Inferior parietal cortex (tissue), 1 donor: Measurements from ENCODE around the gene SNU13.
"Not testable (repeated sequence)": the region's sequence is repeated elsewhere in the genome, so short reads cannot be mapped to it uniquely, and the experiment has no call there.

Source experiments
- DNase-seq: peaks from one replicate; pipeline ENCODE4 v3.0.0-alpha.2; 2016; ENCODE audit errors: extremely low spot score

The SNU13 gene

DNA sequence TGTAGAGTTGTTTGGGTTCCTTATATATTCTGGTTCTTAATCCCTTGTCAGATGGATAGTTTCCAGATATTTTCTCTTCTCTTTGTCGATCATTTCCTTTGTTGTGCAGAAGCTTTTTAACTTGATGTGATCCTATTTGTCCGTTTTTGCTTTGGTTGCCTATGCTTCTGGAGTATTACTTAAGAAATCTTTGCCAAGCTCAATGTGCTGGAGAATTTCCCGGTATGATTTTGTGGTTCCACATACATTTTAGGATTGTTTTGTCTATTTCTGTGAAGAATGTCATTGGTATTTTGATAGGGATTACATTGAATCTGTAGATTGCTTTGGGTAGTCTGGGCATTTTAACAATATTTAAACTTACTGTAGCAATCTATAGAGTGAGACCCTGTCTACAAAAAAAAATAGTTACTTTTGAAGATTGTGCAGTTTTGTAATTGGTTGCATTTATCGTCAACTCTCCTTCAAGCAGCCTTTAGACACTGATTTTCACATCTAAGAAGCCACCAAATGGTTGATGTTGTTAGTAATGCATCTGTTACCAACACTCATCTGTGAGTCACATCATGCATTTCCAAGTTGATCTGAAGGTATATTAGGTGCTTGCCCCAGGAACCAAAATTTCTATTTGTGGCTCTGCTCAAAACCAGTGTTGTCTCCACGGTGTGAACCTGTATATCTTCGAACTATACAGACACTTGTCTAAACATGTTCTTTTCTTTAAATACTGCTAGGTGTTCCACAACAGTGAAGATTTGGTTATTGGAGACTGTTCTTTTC is 46.1 kb downstream of the SNU13 start:
- no peak for DNase-seq

DNA sequence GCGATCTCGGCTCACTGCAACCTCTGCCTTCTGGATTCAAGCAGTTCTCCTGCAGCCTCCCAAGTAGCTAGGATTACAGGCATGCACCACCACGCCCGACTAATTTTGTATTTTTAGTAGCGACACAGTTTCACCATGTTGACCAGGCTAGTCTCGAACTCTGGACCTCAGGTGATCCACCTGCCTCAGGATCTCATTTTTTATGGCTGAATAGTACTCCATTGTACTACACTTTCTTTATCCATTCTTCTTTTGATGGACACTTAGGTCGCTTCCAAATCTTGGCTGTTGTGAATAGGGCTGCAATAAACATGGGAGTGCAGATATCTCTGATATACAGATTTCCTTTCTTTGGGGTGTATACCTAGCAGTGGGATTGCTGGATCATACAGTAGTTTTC is 46.8 kb downstream of the SNU13 start:
- DNase-seq: no peak

GRCh38 chr22:41638748-41639147 is 49.9 kb downstream of the SNU13 start:
- DNase-seq: no peak

DNA sequence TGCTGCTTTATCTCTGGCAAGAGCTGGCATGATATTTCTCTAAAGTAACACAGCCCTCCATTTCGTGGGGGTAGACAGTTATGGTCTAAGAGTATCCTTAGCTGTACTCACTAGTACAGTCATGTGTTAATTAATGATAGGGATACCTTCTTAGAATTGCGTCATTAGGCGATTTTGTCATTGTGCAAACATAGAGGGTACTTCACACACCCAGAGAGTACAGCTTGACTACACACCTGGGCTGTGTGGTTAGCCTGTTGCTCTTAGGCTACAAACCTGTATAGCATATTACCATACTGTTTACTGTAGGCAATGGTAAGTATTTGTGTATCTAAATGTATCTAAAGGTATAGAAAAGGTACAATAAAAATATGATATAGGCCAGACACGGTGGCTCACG is 50.5 kb downstream of the SNU13 start:
- DNase-seq: no peak

DNA sequence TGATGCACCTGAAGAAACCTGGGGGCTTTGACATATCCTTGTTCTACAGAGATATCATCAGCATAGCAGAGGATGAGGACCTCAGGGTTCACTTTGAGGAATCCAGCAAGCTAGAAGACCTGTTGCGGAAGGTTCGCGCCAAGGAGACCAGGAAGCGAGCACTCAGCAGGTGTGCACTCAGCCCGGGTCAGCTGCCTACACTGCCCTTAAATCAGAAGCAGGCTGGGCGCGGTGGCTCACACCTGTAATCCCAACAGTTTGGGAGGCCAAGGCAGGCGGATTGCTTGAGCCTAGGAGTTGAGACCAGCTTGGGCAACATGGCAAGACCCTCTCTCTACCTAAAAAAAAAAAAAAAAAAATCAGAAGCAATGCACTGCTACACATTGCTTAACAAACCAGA is 51.0 kb downstream of the SNU13 start:
- not testable (repeated sequence) for DNase-seq

DNA sequence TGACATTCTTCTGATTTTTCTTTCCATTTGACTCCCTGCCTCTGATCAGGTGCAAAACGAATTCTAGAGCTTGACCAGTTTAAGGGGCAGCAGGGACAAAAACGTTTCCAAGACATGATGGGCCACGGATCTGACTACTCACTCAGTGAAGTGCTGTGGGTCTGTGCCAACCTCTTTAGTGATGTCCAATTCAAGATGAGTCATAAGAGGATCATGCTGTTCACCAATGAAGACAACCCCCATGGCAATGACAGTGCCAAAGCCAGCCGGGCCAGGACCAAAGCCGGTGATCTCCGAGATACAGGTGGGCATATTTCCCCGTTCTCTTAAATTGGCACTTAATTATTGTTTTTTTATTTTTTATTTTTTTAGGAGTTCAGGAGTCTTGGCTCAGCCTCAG is 52.2 kb downstream of the SNU13 start:
- DNase-seq: no peak

GRCh38 chr22:41634610-41635009 is 54.1 kb downstream of the SNU13 start:
- not testable (repeated sequence) for DNase-seq

DNA sequence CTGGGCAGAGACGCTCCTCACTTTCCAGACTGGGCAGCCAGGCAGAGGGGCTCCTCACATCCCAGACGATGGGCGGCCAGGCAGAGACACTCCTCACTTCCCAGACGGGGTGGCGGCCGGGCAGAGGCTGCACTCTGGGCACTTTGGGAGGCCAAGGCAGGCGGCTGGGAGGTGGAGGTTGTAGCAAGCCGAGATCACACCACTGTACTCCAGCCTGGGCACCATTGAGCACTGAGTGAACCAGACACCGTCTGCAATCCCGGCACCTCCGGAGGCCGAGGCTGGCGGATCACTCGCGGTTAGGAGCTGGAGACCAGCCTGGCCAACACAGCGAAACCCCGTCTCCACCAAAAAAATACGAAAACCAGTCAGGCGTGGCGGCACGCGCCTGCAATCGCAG is 57.1 kb downstream of the SNU13 start:
- not testable (repeated sequence) for DNase-seq

DNA sequence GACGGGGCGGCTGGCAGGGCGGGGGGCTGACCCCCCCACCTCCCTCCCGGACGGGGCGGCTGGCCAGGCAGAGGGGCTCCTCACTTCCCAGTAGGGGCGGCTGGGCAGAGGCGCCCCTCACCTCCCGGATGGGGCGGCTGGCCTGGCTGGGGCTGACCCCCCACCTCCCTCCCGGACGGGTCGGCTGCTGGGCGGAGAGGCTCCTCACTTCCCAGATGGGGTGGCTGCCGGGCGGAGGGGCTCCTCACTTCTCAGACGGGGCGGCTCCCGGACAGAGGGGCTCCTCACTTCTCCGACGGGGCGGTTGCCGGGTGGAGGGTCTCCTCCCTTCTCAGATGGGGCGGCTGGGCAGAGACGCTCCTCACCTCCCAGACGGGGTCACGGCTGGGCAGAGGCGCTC is 57.6 kb downstream of the SNU13 start:
- DNase-seq: not testable (repeated sequence)

- no peak for DNase-seq
Measured at GRCh38 chr22:41625577-41625976, 63.1 kb downstream of the SNU13 start.
